ENCODE measurements around the gene CMTM5.

The CMTM5 gene

DNA sequence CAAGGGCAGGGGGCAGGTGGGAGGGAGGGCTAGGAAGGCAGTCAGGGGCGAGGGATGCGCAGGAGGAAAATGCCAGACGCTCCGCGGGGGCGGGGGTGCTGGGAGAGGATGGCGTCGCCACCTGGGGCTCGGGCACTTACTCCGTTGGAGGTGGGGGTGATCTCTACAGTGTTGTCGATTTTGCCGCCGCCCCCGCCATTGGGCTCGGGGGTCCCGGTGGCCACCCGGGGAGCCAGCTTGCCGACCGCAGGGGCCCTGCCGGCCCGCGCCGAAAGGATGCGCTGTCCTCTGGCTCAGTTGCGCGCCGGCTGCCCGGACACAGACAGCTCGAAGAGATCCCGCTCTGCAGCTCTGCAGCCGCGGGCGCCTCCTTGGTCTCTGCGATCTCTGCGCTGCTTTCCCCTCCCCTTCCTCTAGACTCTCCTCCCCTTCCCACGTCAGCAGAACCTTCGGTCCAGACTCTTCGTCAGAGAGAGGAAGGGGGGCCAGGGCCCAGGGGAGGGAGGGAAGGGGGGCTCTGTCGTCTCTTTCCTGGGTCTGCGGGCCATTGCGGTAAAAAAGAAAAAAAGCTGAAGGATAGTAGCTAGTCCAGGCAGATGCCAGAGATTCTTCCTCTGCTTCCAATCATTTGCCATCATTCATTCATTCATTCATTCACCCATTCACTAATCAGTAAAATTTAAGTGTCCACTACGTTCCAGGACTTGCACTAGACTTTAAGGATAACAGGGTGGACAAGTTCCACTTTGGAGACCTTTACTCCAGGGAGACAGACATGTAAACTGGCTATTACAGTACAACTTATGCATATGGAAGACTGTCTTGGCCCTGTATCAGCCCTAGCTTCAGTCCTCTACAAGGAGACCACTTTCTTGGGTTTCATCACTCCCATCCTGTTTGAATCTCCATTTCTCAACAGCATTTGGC, 24.1 kb upstream of the CMTM5 start, which contains the start of gene SLC22A17:
TSS of gene SLC22A17 (minus strand) at position 382 of the 927 bp plus-strand sequence.
- Histone ChIP-seq H3K36me3 (ENCODE audit: control insufficient read depth in 4 of 4, insufficient read depth in 4 of 4, low read length in 3 of 4) (no peaks in the 10 kb centered on the region), H3K9me3 (ENCODE audit: control extremely low read depth in 1 of 5, control insufficient read depth in 4 of 5, insufficient read depth in 2 of 5, low read depth in 1 of 5, low read length in 4 of 5) (no peaks in the 10 kb centered on the region), H3K4me3 (ENCODE audit: control insufficient read depth in 1 of 7, extremely low read depth in 1 of 7, insufficient read depth in 4 of 7, low read depth in 2 of 7, low read length in 6 of 7) (peak within 1 kb of the TSS; percentile 45 to 85 (median 60)), H3K27ac (ENCODE audit: insufficient read depth in 1 of 2, low read depth in 1 of 2, low read length in 2 of 2, poor library complexity in 1 of 2, severe bottlenecking in 2 of 2) (no peak within 1 kb of the TSS), H3K27me3 (replicated peaks in 2 of 5; ENCODE audit: control insufficient read depth in 4 of 5, insufficient read depth in 5 of 5, low read length in 4 of 5) (peaks cover 0 to 47% (median 14%) of the 10 kb centered on the region in 5 experiments), H3K4me1 (ENCODE audit: control extremely low read depth in 1 of 4, control insufficient read depth in 4 of 4, insufficient read depth in 4 of 4, low read length in 3 of 4) (peaks cover 0 to 16% (median 11%) of the 10 kb centered on the region in 4 experiments)
- WGBS (ENCODE audit: insufficient coverage): 1% methylated on average over 36 of the region's 42 CpGs
- CTCF ChIA-PET: interaction anchor here (0.7 to 3.0 kb wide), 7 partner anchors 17 to 123 kb away, joined by 3 to 27 read pairs (median 5); partner anchors contain the start of gene CMTM5
- peak; percentile 79 to 86 (median 83) for DNase-seq
- POLR2A ChIA-PET: interaction anchor here (0.5 to 1.4 kb wide), 3 partner anchors 11 to 117 kb away, joined by 3 read pairs; partner anchors contain the start of genes NGDN and PABPN1

DNA sequence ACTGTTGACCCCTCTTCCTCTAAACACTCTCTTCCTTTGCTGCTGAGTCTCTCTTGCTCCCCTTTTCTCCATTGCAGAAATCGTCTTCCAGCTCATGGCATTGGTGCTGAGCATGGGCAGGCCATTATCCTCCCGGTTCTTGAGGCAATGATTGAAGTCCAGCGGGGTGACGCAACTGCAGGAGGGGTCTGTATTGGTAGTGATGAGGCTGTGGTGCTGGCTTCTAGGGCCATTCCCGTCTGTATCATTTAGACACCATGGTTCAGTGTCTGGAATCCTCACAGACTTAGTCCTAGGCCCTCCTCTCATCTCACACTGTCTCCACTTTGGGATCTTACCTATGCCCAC, 23.4 kb upstream of the CMTM5 start:
- POLR2A ChIA-PET: interaction anchor here (1.4 kb wide), 1 partner anchor 116 kb away, joined by 3 read pairs; the partner anchor contains the start of gene NGDN
- WGBS (ENCODE audit: insufficient coverage): 87% methylated on average over 4 of the region's 5 CpGs

GRCh38 chr14:23354990-23355389, 21.9 kb upstream of the CMTM5 start:
- Histone ChIP-seq H3K4me1 (ENCODE audit: control extremely low read depth in 1 of 4, control insufficient read depth in 4 of 4, insufficient read depth in 4 of 4, low read length in 3 of 4) (peaks cover 0 to 16% (median 11%) of the 10 kb centered on the region in 4 experiments), H3K27ac (ENCODE audit: insufficient read depth in 1 of 2, low read depth in 1 of 2, low read length in 2 of 2, poor library complexity in 1 of 2, severe bottlenecking in 2 of 2) (no peak overlapping the region), H3K4me3 (ENCODE audit: control insufficient read depth in 1 of 7, extremely low read depth in 1 of 7, insufficient read depth in 4 of 7, low read depth in 2 of 7, low read length in 6 of 7) (no peak overlapping the region), H3K36me3 (ENCODE audit: control insufficient read depth in 4 of 4, insufficient read depth in 4 of 4, low read length in 3 of 4) (no peaks in the 10 kb centered on the region), H3K27me3 (replicated peaks in 2 of 5; ENCODE audit: control insufficient read depth in 4 of 5, insufficient read depth in 5 of 5, low read length in 4 of 5) (peaks cover 0 to 49% (median 14%) of the 10 kb centered on the region in 5 experiments), H3K9me3 (ENCODE audit: control extremely low read depth in 1 of 5, control insufficient read depth in 4 of 5, insufficient read depth in 2 of 5, low read depth in 1 of 5, low read length in 4 of 5) (no peaks in the 10 kb centered on the region)
- ChIA-PET CTCF (interaction anchor here (0.9 to 2.4 kb wide), 2 partner anchors 10 to 20 kb away, joined by 4 to 5 read pairs; no protein-coding TSS in a partner anchor), POLR2A (interaction anchor here (1.3 kb wide), 1 partner anchor 28 kb away, joined by 3 read pairs; no protein-coding TSS in a partner anchor)
- DNase-seq: no peak
- WGBS (ENCODE audit: insufficient coverage): 100% methylated on average over 2 of the region's 6 CpGs

More for the DNA sequence above, 23.4 kb upstream of the CMTM5 start:
- Histone ChIP-seq H3K4me1 (ENCODE audit: control extremely low read depth in 1 of 4, control insufficient read depth in 4 of 4, insufficient read depth in 4 of 4, low read length in 3 of 4) (peaks cover 0 to 16% (median 11%) of the 10 kb centered on the region in 4 experiments), H3K4me3 (ENCODE audit: control insufficient read depth in 1 of 7, extremely low read depth in 1 of 7, insufficient read depth in 4 of 7, low read depth in 2 of 7, low read length in 6 of 7) (peak overlapping the region in 1 of 7 experiments; percentile 85), H3K36me3 (ENCODE audit: control insufficient read depth in 4 of 4, insufficient read depth in 4 of 4, low read length in 3 of 4) (no peaks in the 10 kb centered on the region), H3K27ac (ENCODE audit: insufficient read depth in 1 of 2, low read depth in 1 of 2, low read length in 2 of 2, poor library complexity in 1 of 2, severe bottlenecking in 2 of 2) (no peak overlapping the region), H3K27me3 (replicated peaks in 2 of 5; ENCODE audit: control insufficient read depth in 4 of 5, insufficient read depth in 5 of 5, low read length in 4 of 5) (peaks cover 0 to 48% (median 14%) of the 10 kb centered on the region in 5 experiments), H3K9me3 (ENCODE audit: control extremely low read depth in 1 of 5, control insufficient read depth in 4 of 5, insufficient read depth in 2 of 5, low read depth in 1 of 5, low read length in 4 of 5) (no peaks in the 10 kb centered on the region)
- CTCF ChIA-PET: interaction anchor here (0.7 to 3.0 kb wide), 7 partner anchors 16 to 122 kb away, joined by 3 to 27 read pairs (median 5); partner anchors contain the start of gene CMTM5
- DNase-seq: no peak

DNA sequence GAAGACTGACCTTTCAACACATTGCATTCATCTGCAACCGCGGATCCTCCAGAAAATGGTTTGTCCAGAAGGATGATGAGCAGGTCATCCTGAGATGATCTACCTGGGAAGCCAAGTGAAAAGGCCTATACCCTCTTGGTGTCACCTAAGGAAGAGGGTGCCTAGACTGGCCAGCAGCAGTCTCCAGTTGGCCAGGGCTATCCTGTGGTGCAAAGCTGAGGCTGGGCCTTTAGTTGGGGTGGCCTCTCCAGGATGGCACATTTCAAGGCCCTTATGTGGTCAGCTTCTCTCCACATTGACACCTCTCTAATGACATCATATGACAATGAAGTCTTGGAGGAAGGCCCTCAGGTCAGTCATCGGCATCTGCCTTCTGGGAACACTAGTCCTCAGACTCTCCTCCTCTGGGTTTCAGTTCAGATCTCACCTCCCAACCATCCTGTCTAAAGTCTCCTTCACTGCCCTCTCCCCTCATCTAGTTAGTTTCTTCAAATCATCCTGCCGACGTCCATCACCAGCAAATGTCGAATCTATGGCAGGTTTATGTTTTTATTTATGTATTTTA, 20.9 kb upstream of the CMTM5 start:
- WGBS (ENCODE audit: insufficient coverage): 97% methylated on average over 3 of the region's 6 CpGs
- no peak overlapping the region for H3K27ac ChIP-seq (ENCODE audit: insufficient read depth in 1 of 2, low read depth in 1 of 2, low read length in 2 of 2, poor library complexity in 1 of 2, severe bottlenecking in 2 of 2)
- DNase-seq: no peak
- CTCF ChIA-PET: interaction anchor here (1.1 to 2.4 kb wide), 2 partner anchors 11 to 26 kb away, joined by 3 to 5 read pairs; no protein-coding TSS in a partner anchor
- H3K4me3 ChIP-seq (ENCODE audit: control insufficient read depth in 1 of 7, extremely low read depth in 1 of 7, insufficient read depth in 4 of 7, low read depth in 2 of 7, low read length in 6 of 7): no peak overlapping the region
- H3K4me1 ChIP-seq (ENCODE audit: control extremely low read depth in 1 of 4, control insufficient read depth in 4 of 4, insufficient read depth in 4 of 4, low read length in 3 of 4): peaks cover 0 to 16% (median 11%) of the 10 kb centered on the region in 4 experiments
- POLR2A ChIA-PET: no interaction called here
- H3K27me3 ChIP-seq (replicated peaks in 2 of 5; ENCODE audit: control insufficient read depth in 4 of 5, insufficient read depth in 5 of 5, low read length in 4 of 5): peaks cover 0 to 42% (median 14%) of the 10 kb centered on the region in 5 experiments
- H3K36me3 ChIP-seq (ENCODE audit: control insufficient read depth in 4 of 4, insufficient read depth in 4 of 4, low read length in 3 of 4): no peaks in the 10 kb centered on the region
- H3K9me3 ChIP-seq (ENCODE audit: control extremely low read depth in 1 of 5, control insufficient read depth in 4 of 5, insufficient read depth in 2 of 5, low read depth in 1 of 5, low read length in 4 of 5): no peaks in the 10 kb centered on the region

DNA sequence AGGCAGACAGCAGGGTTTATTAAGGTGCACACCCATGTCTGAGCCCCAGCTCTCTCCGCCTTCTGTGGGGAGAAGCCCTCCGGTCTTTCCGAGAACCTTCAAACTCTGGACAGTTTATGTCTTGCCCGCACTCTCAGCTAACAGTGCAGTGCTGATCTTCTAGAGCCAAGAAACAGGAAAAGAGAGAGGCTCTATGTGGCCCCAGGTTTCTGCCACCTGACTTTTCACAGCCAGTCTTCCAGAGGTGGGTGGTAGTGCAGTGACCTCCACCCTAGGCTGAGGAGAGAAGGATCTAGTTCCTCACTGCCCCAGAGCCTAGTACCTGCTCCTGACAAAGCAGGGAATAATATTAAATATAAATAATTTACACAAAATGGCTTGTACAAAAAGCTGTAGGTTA, 20.2 kb upstream of the CMTM5 start:
- ChIA-PET CTCF (interaction anchor here (0.9 to 2.4 kb wide), 5 partner anchors 11 to 30 kb away, joined by 3 to 5 read pairs (median 3); no protein-coding TSS in a partner anchor), POLR2A (no interaction called here)
- H3K9me3 ChIP-seq (ENCODE audit: control extremely low read depth in 1 of 5, control insufficient read depth in 4 of 5, insufficient read depth in 2 of 5, low read depth in 1 of 5, low read length in 4 of 5): no peaks in the 10 kb centered on the region
- H3K4me1 ChIP-seq (ENCODE audit: control extremely low read depth in 1 of 4, control insufficient read depth in 4 of 4, insufficient read depth in 4 of 4, low read length in 3 of 4): peaks cover 0 to 14% (median 10%) of the 10 kb centered on the region in 4 experiments
- no peak for DNase-seq
- no peak overlapping the region for H3K27ac ChIP-seq (ENCODE audit: insufficient read depth in 1 of 2, low read depth in 1 of 2, low read length in 2 of 2, poor library complexity in 1 of 2, severe bottlenecking in 2 of 2)
- H3K4me3 ChIP-seq (ENCODE audit: control insufficient read depth in 1 of 7, extremely low read depth in 1 of 7, insufficient read depth in 4 of 7, low read depth in 2 of 7, low read length in 6 of 7): no peak overlapping the region
- peaks cover 0 to 36% (median 12%) of the 10 kb centered on the region in 5 experiments for H3K27me3 ChIP-seq (replicated peaks in 2 of 5; ENCODE audit: control insufficient read depth in 4 of 5, insufficient read depth in 5 of 5, low read length in 4 of 5)
- WGBS (ENCODE audit: insufficient coverage): 92% methylated on average over 4 of the region's 4 CpGs
- no peaks in the 10 kb centered on the region for H3K36me3 ChIP-seq (ENCODE audit: control insufficient read depth in 4 of 4, insufficient read depth in 4 of 4, low read length in 3 of 4)

DNA sequence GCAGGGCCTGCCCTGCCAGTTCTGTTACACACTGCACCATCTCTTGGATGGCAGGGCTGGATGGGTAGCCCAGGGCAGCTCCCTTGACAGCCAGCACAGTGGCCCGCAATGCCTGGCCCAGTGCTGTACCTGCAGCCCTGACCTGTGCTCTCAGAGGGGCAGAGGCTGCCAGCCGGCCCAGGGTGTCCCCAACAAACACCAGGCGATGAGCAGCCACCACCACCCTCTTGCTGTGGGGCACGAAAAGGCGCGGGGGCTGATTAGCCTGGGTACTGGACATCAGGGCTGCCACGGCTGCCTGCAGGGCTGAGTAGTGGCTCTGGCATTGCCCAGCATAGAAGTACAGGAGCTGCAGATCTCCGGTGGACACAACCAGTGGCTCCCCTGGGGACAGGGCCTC, 19.6 kb upstream of the CMTM5 start:
- H3K4me1 ChIP-seq (ENCODE audit: control extremely low read depth in 1 of 4, control insufficient read depth in 4 of 4, insufficient read depth in 4 of 4, low read length in 3 of 4): peaks cover 0 to 9% (median 5%) of the 10 kb centered on the region in 4 experiments
- WGBS (ENCODE audit: insufficient coverage): 100% methylated on average over 8 of the region's 8 CpGs
- H3K27ac ChIP-seq (ENCODE audit: insufficient read depth in 1 of 2, low read depth in 1 of 2, low read length in 2 of 2, poor library complexity in 1 of 2, severe bottlenecking in 2 of 2): no peak overlapping the region
- H3K4me3 ChIP-seq (ENCODE audit: control insufficient read depth in 1 of 7, extremely low read depth in 1 of 7, insufficient read depth in 4 of 7, low read depth in 2 of 7, low read length in 6 of 7): no peak overlapping the region
- ChIA-PET POLR2A (no interaction called here), CTCF (interaction anchor here (0.9 to 2.4 kb wide), 6 partner anchors 12 to 31 kb away, joined by 3 to 5 read pairs (median 3); partner anchors contain the start of gene IL25)
- H3K36me3 ChIP-seq (ENCODE audit: control insufficient read depth in 4 of 4, insufficient read depth in 4 of 4, low read length in 3 of 4): no peaks in the 10 kb centered on the region
- H3K9me3 ChIP-seq (ENCODE audit: control extremely low read depth in 1 of 5, control insufficient read depth in 4 of 5, insufficient read depth in 2 of 5, low read depth in 1 of 5, low read length in 4 of 5): no peaks in the 10 kb centered on the region
- DNase-seq: no peak
- peaks cover 0 to 38% (median 10%) of the 10 kb centered on the region in 5 experiments for H3K27me3 ChIP-seq (replicated peaks in 2 of 5; ENCODE audit: control insufficient read depth in 4 of 5, insufficient read depth in 5 of 5, low read length in 4 of 5)
